RPMI8226 (cell line): ENCODE data around the gene CCDC97.
A peak's percentile ranks its signal among the peaks of the same experiment; 100 is the strongest.
"Not testable (repeated sequence)": the region's sequence is repeated elsewhere in the genome, so short reads cannot be mapped to it uniquely, and the experiment has no call there.

Source experiments
- DNase-seq: peaks from one replicate; pipeline ENCODE4 v3.0.0-alpha.2; 2015

CCDC97 gene

GRCh38 chr19:41341669-41342490, 31.9 kb downstream of the CCDC97 start:
- no peak for DNase-seq

GRCh38 chr19:41344162-41344561, 34.2 kb downstream of the CCDC97 start:
- DNase-seq, result no peak

- not testable (repeated sequence) for DNase-seq
Measured at GRCh38 chr19:41346916-41347315, 36.9 kb downstream of the CCDC97 start.

- DNase-seq, result no peak
Measured at GRCh38 chr19:41350735-41351338, 40.9 kb downstream of the CCDC97 start.

GRCh38 chr19:41351339-41352245, 41.6 kb downstream of the CCDC97 start:
- peak; percentile 69 for DNase-seq

GRCh38 chr19:41352279-41352608, 42.3 kb downstream of the CCDC97 start:
- no peak for DNase-seq

GRCh38 chr19:41352609-41353465, 42.9 kb downstream of the CCDC97 start:
- peak; percentile 79 for DNase-seq

GRCh38 chr19:41353466-41354342, 43.7 kb downstream of the CCDC97 start, which contains the start of gene TGFB1:
Gene TGFB1, minus strand, starts transcription at chr19:41353922. Its CDS starts 878 bp downstream, at chr19:41353044.
- peak; percentile 86 for DNase-seq

GRCh38 chr19:41354343-41354953, 44.5 kb downstream of the CCDC97 start:
- DNase-seq, result no peak

- DNase-seq, result no peak
Measured at GRCh38 chr19:41355035-41355434, 45.1 kb downstream of the CCDC97 start.

- no peak for DNase-seq
Measured at GRCh38 chr19:41355802-41356201, 45.8 kb downstream of the CCDC97 start.

- no peak for DNase-seq
Measured at GRCh38 chr19:41356984-41357739, 47.2 kb downstream of the CCDC97 start.

GRCh38 chr19:41357746-41358145, 47.8 kb downstream of the CCDC97 start:
- no peak for DNase-seq

- DNase-seq, result no peak
Measured at GRCh38 chr19:41359741-41360140, 49.8 kb downstream of the CCDC97 start.

- DNase-seq, result no peak
Measured at GRCh38 chr19:41362143-41362847, 52.3 kb downstream of the CCDC97 start.

- DNase-seq, result no peak
Measured at GRCh38 chr19:41363371-41363752, 53.4 kb downstream of the CCDC97 start.

- peak; percentile 96 for DNase-seq
Measured at GRCh38 chr19:41363753-41364523, 54.0 kb downstream of the CCDC97 start, which contains the start of gene B9D2. Gene B9D2, minus strand, starts transcription at chr19:41364149. Its CDS starts 630 bp downstream, at chr19:41363519.
